Measurements from ENCODE around the gene NT5C2. TPM values are rescaled to one million over a fixed set of nuclear protein-coding genes. Genes with fewer than 3 reads are reported as not detected.
A peak's percentile ranks its signal among the peaks of the same experiment; 100 is the strongest.
"Not testable (repeated sequence)": the region's sequence is repeated elsewhere in the genome, so short reads cannot be mapped to it uniquely, and the experiment has no call there.

NT5C2 gene
- total and polyA plus RNA-seq, 8 donors = 19.4 to 45.0 (median 26.4) TPM

DNA sequence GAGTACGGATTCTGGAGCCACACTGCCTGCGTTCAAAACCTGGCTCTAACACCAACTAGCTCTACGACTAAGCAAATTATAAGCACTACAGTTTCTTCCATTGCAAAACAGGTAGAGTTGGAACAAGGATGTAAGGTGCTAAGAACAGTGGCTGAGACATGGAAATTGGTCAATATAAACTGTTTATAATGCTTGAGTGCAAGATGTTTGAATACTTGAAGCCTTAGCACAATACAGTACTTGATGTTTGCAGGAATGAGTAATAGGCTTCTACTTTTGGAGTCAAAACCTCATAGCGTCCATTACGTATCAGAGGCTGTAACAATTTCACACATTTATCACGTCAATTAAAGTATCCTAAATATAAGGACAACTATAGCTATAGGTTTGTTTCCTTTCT is 6.9 kb downstream of the NT5C2 start:
- intact Hi-C loops (cut with DNase I) = no loop called here
- Histone ChIP-seq H3K9me3 (no peaks in the 10 kb centered on the region), H3K4me1 (peaks cover 25 to 46% (median 35%) of the 10 kb centered on the region in 3 donors), H3K36me3 (no peaks in the 10 kb centered on the region), H3K27me3 (no peaks in the 10 kb centered on the region), H3K4me3 (no peak overlapping the region), H3K27ac (no peak overlapping the region)
- TF ChIP-seq, protein P1, sequence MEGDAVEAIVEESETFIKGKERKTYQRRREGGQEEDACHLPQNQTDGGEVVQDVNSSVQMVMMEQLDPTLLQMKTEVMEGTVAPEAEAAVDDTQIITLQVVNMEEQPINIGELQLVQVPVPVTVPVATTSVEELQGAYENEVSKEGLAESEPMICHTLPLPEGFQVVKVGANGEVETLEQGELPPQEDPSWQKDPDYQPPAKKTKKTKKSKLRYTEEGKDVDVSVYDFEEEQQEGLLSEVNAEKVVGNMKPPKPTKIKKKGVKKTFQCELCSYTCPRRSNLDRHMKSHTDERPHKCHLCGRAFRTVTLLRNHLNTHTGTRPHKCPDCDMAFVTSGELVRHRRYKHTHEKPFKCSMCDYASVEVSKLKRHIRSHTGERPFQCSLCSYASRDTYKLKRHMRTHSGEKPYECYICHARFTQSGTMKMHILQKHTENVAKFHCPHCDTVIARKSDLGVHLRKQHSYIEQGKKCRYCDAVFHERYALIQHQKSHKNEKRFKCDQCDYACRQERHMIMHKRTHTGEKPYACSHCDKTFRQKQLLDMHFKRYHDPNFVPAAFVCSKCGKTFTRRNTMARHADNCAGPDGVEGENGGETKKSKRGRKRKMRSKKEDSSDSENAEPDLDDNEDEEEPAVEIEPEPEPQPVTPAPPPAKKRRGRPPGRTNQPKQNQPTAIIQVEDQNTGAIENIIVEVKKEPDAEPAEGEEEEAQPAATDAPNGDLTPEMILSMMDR (IDR thresholded peaks at IDR 0.05) = no peak
- FAIRE-seq = no peak
- 86% methylated on average over 6 of the region's 6 CpGs for WGBS, 2 donors
- no peak for DNase-seq
- ATAC-seq = no peak

- ATAC-seq (peak; percentile 51 to 79 (median 68)), FAIRE-seq (peak; percentile 9), DNase-seq (no peak)
- intact Hi-C loops (cut with DNase I) = no loop called here
- Histone ChIP-seq H3K27me3 (no peaks in the 10 kb centered on the region), H3K27ac (peak overlapping the region in 2 of 4 donors; percentile 36 to 45), H3K4me3 (peak overlapping the region in 1 of 4 donors; percentile 2), H3K9me3 (no peaks in the 10 kb centered on the region), H3K4me1 (peaks cover 16 to 35% (median 28%) of the 10 kb centered on the region in 3 donors), H3K36me3 (peaks cover 0 to 6% (median 0%) of the 10 kb centered on the region in 3 donors)
- TF ChIP-seq, protein P1 (IDR thresholded peaks at IDR 0.05) = no peak
- WGBS, 2 donors = 5 to 10% methylated on average over 3 of the region's 3 CpGs
These were observed 8.5 kb downstream of the NT5C2 start for GRCh38 chr10:103184615-103185014.

DNA sequence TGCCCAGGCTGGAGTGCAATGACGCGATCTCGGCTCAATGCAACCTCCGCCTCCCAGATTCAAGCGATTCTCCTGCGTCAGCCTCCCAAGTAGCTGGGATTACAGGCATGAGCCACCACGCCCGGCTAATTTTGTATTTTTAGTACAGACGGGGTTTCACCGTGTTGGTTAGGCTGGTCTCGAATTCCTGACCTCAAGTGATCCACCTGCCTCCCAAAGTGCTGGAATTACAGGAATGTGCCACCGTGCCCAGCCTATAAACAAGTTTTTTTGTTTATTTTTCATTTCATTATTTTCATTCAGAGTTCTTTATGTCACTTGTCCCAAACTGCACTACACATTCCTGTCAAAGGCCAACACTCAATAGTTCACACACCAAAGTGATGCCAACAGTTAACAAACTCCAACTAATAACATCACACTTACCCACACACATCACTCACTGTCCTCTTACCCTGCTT is 9.1 kb downstream of the NT5C2 start:
- DNase-seq; H3K36me3 ChIP-seq; intact Hi-C loops (cut with DNase I); FAIRE-seq; H3K4me3 ChIP-seq; H3K9me3 ChIP-seq; H3K27me3 ChIP-seq: not testable (repeated sequence)
- peaks cover 16 to 35% (median 28%) of the 10 kb centered on the region in 3 donors for H3K4me1 ChIP-seq
- 68 to 75% methylated on average over 12 of the region's 12 CpGs for WGBS, 2 donors
- peak overlapping the region in 2 of 4 donors; percentile 36 to 45 for H3K27ac ChIP-seq
- peak in 3 of 4 donors; percentile 38 to 71 (median 55) for ATAC-seq

GRCh38 chr10:103181244-103181643 is 11.8 kb downstream of the NT5C2 start:
- Histone ChIP-seq H3K36me3 (peaks cover 0 to 8% (median 0%) of the 10 kb centered on the region in 3 donors), H3K27me3 (no peaks in the 10 kb centered on the region), H3K4me3 (no peak overlapping the region), H3K27ac (no peak overlapping the region), H3K4me1 (peaks cover 16 to 21% (median 19%) of the 10 kb centered on the region in 3 donors), H3K9me3 (no peaks in the 10 kb centered on the region)
- ATAC-seq = peak in 3 of 4 donors; percentile 49 to 80 (median 53)
- no peak for DNase-seq
- intact Hi-C loops (cut with DNase I) = no loop called here
- WGBS, 2 donors = 83 to 87% methylated on average over 4 of the region's 4 CpGs
- TF ChIP-seq, protein P1 (IDR thresholded peaks at IDR 0.05) = no peak
- no peak for FAIRE-seq

DNA sequence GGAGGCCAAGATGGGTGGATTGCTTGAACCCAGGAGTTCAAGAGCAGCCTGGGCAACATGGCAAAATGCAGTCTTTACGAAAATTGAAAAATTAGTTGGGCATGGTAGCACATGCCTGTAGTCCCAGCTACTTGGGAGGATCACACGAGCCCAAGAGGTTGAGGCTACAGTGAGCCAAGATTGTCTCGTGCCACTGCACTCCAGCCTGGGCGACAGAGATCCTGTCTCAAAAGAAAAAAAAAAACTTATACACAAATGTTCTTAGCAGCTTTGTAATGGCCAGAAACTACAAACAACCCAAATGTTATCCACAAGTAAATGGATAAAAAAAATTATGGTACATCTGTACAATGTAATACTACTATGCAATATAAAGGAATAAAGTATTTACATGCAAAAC is 12.6 kb downstream of the NT5C2 start:
- ATAC-seq (no peak), FAIRE-seq (no peak), DNase-seq (no peak)
- H3K27me3 ChIP-seq = no peaks in the 10 kb centered on the region
- peaks cover 13 to 21% (median 16%) of the 10 kb centered on the region in 3 donors for H3K4me1 ChIP-seq
- intact Hi-C loops (cut with DNase I) = no loop called here
- H3K27ac ChIP-seq = no peak overlapping the region
- WGBS, 2 donors = 90 to 91% methylated on average over 4 of the region's 4 CpGs
- TF ChIP-seq, protein P1 (IDR thresholded peaks at IDR 0.05) = no peak
- H3K4me3 ChIP-seq = no peak overlapping the region
- H3K36me3 ChIP-seq = peaks cover 0 to 8% (median 0%) of the 10 kb centered on the region in 3 donors
- H3K9me3 ChIP-seq = no peaks in the 10 kb centered on the region

Measured in pancreas (tissue), 10 donors.